Measurements from ENCODE around the gene OPCML.

DNA sequence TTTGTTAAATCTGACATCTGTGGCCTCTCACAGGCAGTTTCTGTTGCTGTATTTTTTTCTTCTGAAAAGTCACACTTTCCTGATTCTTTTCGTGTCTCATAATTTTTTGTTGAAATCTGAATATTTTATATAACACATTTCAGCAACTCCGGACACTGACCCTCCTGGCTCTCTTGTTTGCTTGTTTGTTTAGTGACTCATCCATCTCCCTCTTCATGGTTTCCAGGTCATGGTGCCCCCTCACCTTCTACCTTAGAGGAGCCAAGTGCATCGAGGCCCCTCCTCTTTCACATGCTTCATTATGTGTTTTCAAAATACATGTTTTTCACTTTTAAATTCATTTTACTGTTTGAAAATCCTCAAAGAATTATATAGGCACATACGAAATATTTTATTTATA is 562.4 kb downstream of the OPCML start:
- TF ChIP-seq, protein P1, sequence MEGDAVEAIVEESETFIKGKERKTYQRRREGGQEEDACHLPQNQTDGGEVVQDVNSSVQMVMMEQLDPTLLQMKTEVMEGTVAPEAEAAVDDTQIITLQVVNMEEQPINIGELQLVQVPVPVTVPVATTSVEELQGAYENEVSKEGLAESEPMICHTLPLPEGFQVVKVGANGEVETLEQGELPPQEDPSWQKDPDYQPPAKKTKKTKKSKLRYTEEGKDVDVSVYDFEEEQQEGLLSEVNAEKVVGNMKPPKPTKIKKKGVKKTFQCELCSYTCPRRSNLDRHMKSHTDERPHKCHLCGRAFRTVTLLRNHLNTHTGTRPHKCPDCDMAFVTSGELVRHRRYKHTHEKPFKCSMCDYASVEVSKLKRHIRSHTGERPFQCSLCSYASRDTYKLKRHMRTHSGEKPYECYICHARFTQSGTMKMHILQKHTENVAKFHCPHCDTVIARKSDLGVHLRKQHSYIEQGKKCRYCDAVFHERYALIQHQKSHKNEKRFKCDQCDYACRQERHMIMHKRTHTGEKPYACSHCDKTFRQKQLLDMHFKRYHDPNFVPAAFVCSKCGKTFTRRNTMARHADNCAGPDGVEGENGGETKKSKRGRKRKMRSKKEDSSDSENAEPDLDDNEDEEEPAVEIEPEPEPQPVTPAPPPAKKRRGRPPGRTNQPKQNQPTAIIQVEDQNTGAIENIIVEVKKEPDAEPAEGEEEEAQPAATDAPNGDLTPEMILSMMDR (IDR thresholded peaks at IDR 0.05; ENCODE audit: insufficient read depth, low read length) = no peak
- no peak for TF ChIP-seq POLR2AphosphoS5 (IDR thresholded peaks at IDR 0.05; ENCODE audit: low read depth)
- TF ChIP-seq, protein P2, sequence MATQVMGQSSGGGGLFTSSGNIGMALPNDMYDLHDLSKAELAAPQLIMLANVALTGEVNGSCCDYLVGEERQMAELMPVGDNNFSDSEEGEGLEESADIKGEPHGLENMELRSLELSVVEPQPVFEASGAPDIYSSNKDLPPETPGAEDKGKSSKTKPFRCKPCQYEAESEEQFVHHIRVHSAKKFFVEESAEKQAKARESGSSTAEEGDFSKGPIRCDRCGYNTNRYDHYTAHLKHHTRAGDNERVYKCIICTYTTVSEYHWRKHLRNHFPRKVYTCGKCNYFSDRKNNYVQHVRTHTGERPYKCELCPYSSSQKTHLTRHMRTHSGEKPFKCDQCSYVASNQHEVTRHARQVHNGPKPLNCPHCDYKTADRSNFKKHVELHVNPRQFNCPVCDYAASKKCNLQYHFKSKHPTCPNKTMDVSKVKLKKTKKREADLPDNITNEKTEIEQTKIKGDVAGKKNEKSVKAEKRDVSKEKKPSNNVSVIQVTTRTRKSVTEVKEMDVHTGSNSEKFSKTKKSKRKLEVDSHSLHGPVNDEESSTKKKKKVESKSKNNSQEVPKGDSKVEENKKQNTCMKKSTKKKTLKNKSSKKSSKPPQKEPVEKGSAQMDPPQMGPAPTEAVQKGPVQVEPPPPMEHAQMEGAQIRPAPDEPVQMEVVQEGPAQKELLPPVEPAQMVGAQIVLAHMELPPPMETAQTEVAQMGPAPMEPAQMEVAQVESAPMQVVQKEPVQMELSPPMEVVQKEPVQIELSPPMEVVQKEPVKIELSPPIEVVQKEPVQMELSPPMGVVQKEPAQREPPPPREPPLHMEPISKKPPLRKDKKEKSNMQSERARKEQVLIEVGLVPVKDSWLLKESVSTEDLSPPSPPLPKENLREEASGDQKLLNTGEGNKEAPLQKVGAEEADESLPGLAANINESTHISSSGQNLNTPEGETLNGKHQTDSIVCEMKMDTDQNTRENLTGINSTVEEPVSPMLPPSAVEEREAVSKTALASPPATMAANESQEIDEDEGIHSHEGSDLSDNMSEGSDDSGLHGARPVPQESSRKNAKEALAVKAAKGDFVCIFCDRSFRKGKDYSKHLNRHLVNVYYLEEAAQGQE (IDR thresholded peaks at IDR 0.05; ENCODE audit: insufficient replicate concordance, low read depth) = no peak
- TF ChIP-seq GABPA (IDR thresholded peaks at IDR 0.05; ENCODE audit: low read depth) = no peak
- no peak for TF ChIP-seq SPI1 (IDR thresholded peaks at IDR 0.05; ENCODE audit: borderline replicate concordance, low read depth)

All from HL-60 (cell line).